ENCODE measurements around the gene LCN2.

LCN2 gene

GRCh38 chr9:128113526-128114325, 35.5 kb upstream of the LCN2 start:
- H3K9ac ChIP-seq (ENCODE audit: insufficient read length), result no peak overlapping the region
- no peak for DNase-seq (ENCODE audit: low read depth, low spot score)
- TF ChIP-seq EZH2 (IDR thresholded peaks at IDR 0.05), result no peak
- no peak for TF ChIP-seq FOXP2 (optimal IDR thresholded peaks at IDR 0.05; ENCODE audit: control extremely low read depth, extremely low read length, insufficient read depth)
- no peak for TF ChIP-seq POLR2AphosphoS5 (IDR thresholded peaks at IDR 0.05; ENCODE audit: borderline replicate concordance, low read depth, low read length)
- H3K36me3 ChIP-seq (ENCODE audit: insufficient read depth, low read length), result no peaks in the 10 kb centered on the region
- no peak overlapping the region for H3K4me3 ChIP-seq
- H3K27ac ChIP-seq, result no peak overlapping the region
- no peaks in the 10 kb centered on the region for H3K9me3 ChIP-seq (ENCODE audit: low read depth, low read length)

- no peak for DNase-seq (ENCODE audit: low read depth, low spot score)
- H3K36me3 ChIP-seq (ENCODE audit: insufficient read depth, low read length), result no peaks in the 10 kb centered on the region
- TF ChIP-seq FOXP2 (optimal IDR thresholded peaks at IDR 0.05; ENCODE audit: control extremely low read depth, extremely low read length, insufficient read depth), result no peak
- TF ChIP-seq POLR2AphosphoS5 (IDR thresholded peaks at IDR 0.05; ENCODE audit: borderline replicate concordance, low read depth, low read length), result no peak
- no peak for TF ChIP-seq EZH2 (IDR thresholded peaks at IDR 0.05)
- H3K9me3 ChIP-seq (ENCODE audit: low read depth, low read length), result no peaks in the 10 kb centered on the region
- H3K9ac ChIP-seq (ENCODE audit: insufficient read length), result no peak overlapping the region
- H3K4me3 ChIP-seq, result no peak overlapping the region
- no peak overlapping the region for H3K27ac ChIP-seq
Measured at GRCh38 chr9:128114326-128115186, 34.7 kb upstream of the LCN2 start.

GRCh38 chr9:128115187-128116103, 33.8 kb upstream of the LCN2 start:
- no peak overlapping the region for H3K4me3 ChIP-seq
- no peaks in the 10 kb centered on the region for H3K9me3 ChIP-seq (ENCODE audit: low read depth, low read length)
- no peak overlapping the region for H3K9ac ChIP-seq (ENCODE audit: insufficient read length)
- no peak overlapping the region for H3K27ac ChIP-seq
- no peak for DNase-seq (ENCODE audit: low read depth, low spot score)
- TF ChIP-seq FOXP2 (optimal IDR thresholded peaks at IDR 0.05; ENCODE audit: control extremely low read depth, extremely low read length, insufficient read depth) (no peak), EZH2 (IDR thresholded peaks at IDR 0.05) (no peak), POLR2AphosphoS5 (IDR thresholded peaks at IDR 0.05; ENCODE audit: borderline replicate concordance, low read depth, low read length) (no peak)
- H3K36me3 ChIP-seq (ENCODE audit: insufficient read depth, low read length), result no peaks in the 10 kb centered on the region

GRCh38 chr9:128116104-128117083, 32.9 kb upstream of the LCN2 start:
- Histone ChIP-seq H3K27ac (no peak overlapping the region), H3K9ac (ENCODE audit: insufficient read length) (no peak overlapping the region), H3K36me3 (ENCODE audit: insufficient read depth, low read length) (no peaks in the 10 kb centered on the region), H3K4me3 (no peak overlapping the region), H3K9me3 (ENCODE audit: low read depth, low read length) (no peaks in the 10 kb centered on the region)
- no peak for DNase-seq (ENCODE audit: low read depth, low spot score)
- no peak for TF ChIP-seq FOXP2 (optimal IDR thresholded peaks at IDR 0.05; ENCODE audit: control extremely low read depth, extremely low read length, insufficient read depth)
- TF ChIP-seq POLR2AphosphoS5 (IDR thresholded peaks at IDR 0.05; ENCODE audit: borderline replicate concordance, low read depth, low read length), result no peak
- no peak for TF ChIP-seq EZH2 (IDR thresholded peaks at IDR 0.05)

- no peak overlapping the region for H3K9ac ChIP-seq (ENCODE audit: insufficient read length)
- TF ChIP-seq FOXP2 (optimal IDR thresholded peaks at IDR 0.05; ENCODE audit: control extremely low read depth, extremely low read length, insufficient read depth) (no peak), POLR2AphosphoS5 (IDR thresholded peaks at IDR 0.05; ENCODE audit: borderline replicate concordance, low read depth, low read length) (no peak), EZH2 (IDR thresholded peaks at IDR 0.05) (no peak)
- no peak overlapping the region for H3K4me3 ChIP-seq
- no peaks in the 10 kb centered on the region for H3K9me3 ChIP-seq (ENCODE audit: low read depth, low read length)
- peak; percentile 77 for DNase-seq (ENCODE audit: low read depth, low spot score)
- H3K27ac ChIP-seq, result no peak overlapping the region
- no peaks in the 10 kb centered on the region; the same call in 1 of the 2 replicates for H3K36me3 ChIP-seq (ENCODE audit: insufficient read depth, low read length)
Measured at GRCh38 chr9:128117613-128118471, 31.4 kb upstream of the LCN2 start.

GRCh38 chr9:128118472-128118857, 30.8 kb upstream of the LCN2 start:
- no peak overlapping the region for H3K4me3 ChIP-seq
- peaks cover 2% of the 10 kb centered on the region; the same call in 1 of the 2 replicates for H3K36me3 ChIP-seq (ENCODE audit: insufficient read depth, low read length)
- no peaks in the 10 kb centered on the region for H3K9me3 ChIP-seq (ENCODE audit: low read depth, low read length)
- DNase-seq (ENCODE audit: low read depth, low spot score), result no peak
- no peak overlapping the region for H3K9ac ChIP-seq (ENCODE audit: insufficient read length)
- TF ChIP-seq EZH2 (IDR thresholded peaks at IDR 0.05), result no peak
- TF ChIP-seq POLR2AphosphoS5 (IDR thresholded peaks at IDR 0.05; ENCODE audit: borderline replicate concordance, low read depth, low read length), result no peak
- no peak for TF ChIP-seq FOXP2 (optimal IDR thresholded peaks at IDR 0.05; ENCODE audit: control extremely low read depth, extremely low read length, insufficient read depth)
- no peak overlapping the region for H3K27ac ChIP-seq

Data from SK-N-MC (cell line).